ENCODE results near the gene RBM34.

Gene RBM34

GRCh38 chr1:235180916-235181460 lies 19.9 kb upstream of the RBM34 start:
- no peak overlapping the region for H3K27ac ChIP-seq (ENCODE audit: low read depth, low read length)
- TF ChIP-seq EZH2phosphoT487 (IDR thresholded peaks at IDR 0.05; ENCODE audit: borderline replicate concordance, low read length) = no peak
- TF ChIP-seq, protein P1, sequence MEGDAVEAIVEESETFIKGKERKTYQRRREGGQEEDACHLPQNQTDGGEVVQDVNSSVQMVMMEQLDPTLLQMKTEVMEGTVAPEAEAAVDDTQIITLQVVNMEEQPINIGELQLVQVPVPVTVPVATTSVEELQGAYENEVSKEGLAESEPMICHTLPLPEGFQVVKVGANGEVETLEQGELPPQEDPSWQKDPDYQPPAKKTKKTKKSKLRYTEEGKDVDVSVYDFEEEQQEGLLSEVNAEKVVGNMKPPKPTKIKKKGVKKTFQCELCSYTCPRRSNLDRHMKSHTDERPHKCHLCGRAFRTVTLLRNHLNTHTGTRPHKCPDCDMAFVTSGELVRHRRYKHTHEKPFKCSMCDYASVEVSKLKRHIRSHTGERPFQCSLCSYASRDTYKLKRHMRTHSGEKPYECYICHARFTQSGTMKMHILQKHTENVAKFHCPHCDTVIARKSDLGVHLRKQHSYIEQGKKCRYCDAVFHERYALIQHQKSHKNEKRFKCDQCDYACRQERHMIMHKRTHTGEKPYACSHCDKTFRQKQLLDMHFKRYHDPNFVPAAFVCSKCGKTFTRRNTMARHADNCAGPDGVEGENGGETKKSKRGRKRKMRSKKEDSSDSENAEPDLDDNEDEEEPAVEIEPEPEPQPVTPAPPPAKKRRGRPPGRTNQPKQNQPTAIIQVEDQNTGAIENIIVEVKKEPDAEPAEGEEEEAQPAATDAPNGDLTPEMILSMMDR (IDR thresholded peaks at IDR 0.05; ENCODE audit: low read depth, low read length, poor library complexity, severe bottlenecking) = no peak
- H3K27me3 ChIP-seq (ENCODE audit: control insufficient read depth, low read length) = no peaks in the 10 kb centered on the region
- no peaks in the 10 kb centered on the region for H3K9me2 ChIP-seq (replicated peaks; ENCODE audit: control insufficient read depth, low read length)
- peaks cover 52% of the 10 kb centered on the region for H3K36me3 ChIP-seq (ENCODE audit: control insufficient read depth, low read length)
- H3K9me3 ChIP-seq (ENCODE audit: control insufficient read depth, insufficient read depth, low read length) = no peaks in the 10 kb centered on the region
- H3F3A ChIP-seq (ENCODE audit: control insufficient read depth, insufficient read depth) = peaks cover 5% of the 10 kb centered on the region; the same call in 1 of the 2 replicates
- no peak overlapping the region for H3K4me2 ChIP-seq (ENCODE audit: low read length)
- H4K20me1 ChIP-seq (ENCODE audit: control insufficient read depth, insufficient read depth, low read depth, low read length) = no peaks in the 10 kb centered on the region
- H3K4me3 ChIP-seq (ENCODE audit: low read length) = no peak overlapping the region
- H3K4me1 ChIP-seq (ENCODE audit: control insufficient read depth, low read length) = no peaks in the 10 kb centered on the region
- no peaks in the 10 kb centered on the region; the same call in 1 of the 2 replicates for H3K79me2 ChIP-seq (ENCODE audit: control insufficient read depth, low read length)

- peaks cover 61% of the 10 kb centered on the region for H3K36me3 ChIP-seq (ENCODE audit: control insufficient read depth, low read length)
- no peaks in the 10 kb centered on the region for H3K9me2 ChIP-seq (replicated peaks; ENCODE audit: control insufficient read depth, low read length)
- no peak overlapping the region for H3K4me2 ChIP-seq (ENCODE audit: low read length)
- H3K4me1 ChIP-seq (ENCODE audit: control insufficient read depth, low read length) = no peaks in the 10 kb centered on the region
- H3K9me3 ChIP-seq (ENCODE audit: control insufficient read depth, insufficient read depth, low read length) = no peaks in the 10 kb centered on the region
- H3F3A ChIP-seq (ENCODE audit: control insufficient read depth, insufficient read depth) = peaks cover 5% of the 10 kb centered on the region; the same call in 1 of the 2 replicates
- H3K4me3 ChIP-seq (ENCODE audit: low read length) = no peak overlapping the region
- TF ChIP-seq EZH2phosphoT487 (IDR thresholded peaks at IDR 0.05; ENCODE audit: borderline replicate concordance, low read length) = no peak
- TF ChIP-seq, protein P1 (IDR thresholded peaks at IDR 0.05; ENCODE audit: low read depth, low read length, poor library complexity, severe bottlenecking) = no peak
- no peaks in the 10 kb centered on the region for H3K27me3 ChIP-seq (ENCODE audit: control insufficient read depth, low read length)
- H3K27ac ChIP-seq (ENCODE audit: low read depth, low read length) = no peak overlapping the region
- no peaks in the 10 kb centered on the region for H4K20me1 ChIP-seq (ENCODE audit: control insufficient read depth, insufficient read depth, low read depth, low read length)
- no peaks in the 10 kb centered on the region; the same call in 1 of the 2 replicates for H3K79me2 ChIP-seq (ENCODE audit: control insufficient read depth, low read length)
Observed at GRCh38 chr1:235176486-235176885, 15.4 kb upstream of the RBM34 start.

- Histone ChIP-seq H3K4me3 (ENCODE audit: low read length) (no peak overlapping the region), H3K4me2 (ENCODE audit: low read length) (no peak overlapping the region), H3K36me3 (ENCODE audit: control insufficient read depth, low read length) (peaks cover 48% of the 10 kb centered on the region), H3K27ac (ENCODE audit: low read depth, low read length) (no peak overlapping the region), H4K20me1 (ENCODE audit: control insufficient read depth, insufficient read depth, low read depth, low read length) (no peaks in the 10 kb centered on the region), H3K79me2 (ENCODE audit: control insufficient read depth, low read length) (no peaks in the 10 kb centered on the region), H3K27me3 (ENCODE audit: control insufficient read depth, low read length) (no peaks in the 10 kb centered on the region), H3F3A (ENCODE audit: control insufficient read depth, insufficient read depth) (peaks cover 17% of the 10 kb centered on the region; the same call in 1 of the 2 replicates), H3K9me3 (ENCODE audit: control insufficient read depth, insufficient read depth, low read length) (no peaks in the 10 kb centered on the region), H3K9me2 (replicated peaks; ENCODE audit: control insufficient read depth, low read length) (no peaks in the 10 kb centered on the region), H3K4me1 (ENCODE audit: control insufficient read depth, low read length) (no peaks in the 10 kb centered on the region)
- no peak for TF ChIP-seq EZH2phosphoT487 (IDR thresholded peaks at IDR 0.05; ENCODE audit: borderline replicate concordance, low read length)
- TF ChIP-seq, protein P1 (IDR thresholded peaks at IDR 0.05; ENCODE audit: low read depth, low read length, poor library complexity, severe bottlenecking) = no peak
Observed at GRCh38 chr1:235169986-235170385, 8.9 kb upstream of the RBM34 start.

Data from DOHH2 (cell line).